ENCODE measurements around the gene TCF12. TPM values are rescaled to one million over a fixed set of nuclear protein-coding genes. Genes with fewer than 3 reads are reported as not detected.

The TCF12 gene
- total RNA-seq, 4 donors from 2014 or later, result 50.5 to 117 (median 89.8) TPM

DNA sequence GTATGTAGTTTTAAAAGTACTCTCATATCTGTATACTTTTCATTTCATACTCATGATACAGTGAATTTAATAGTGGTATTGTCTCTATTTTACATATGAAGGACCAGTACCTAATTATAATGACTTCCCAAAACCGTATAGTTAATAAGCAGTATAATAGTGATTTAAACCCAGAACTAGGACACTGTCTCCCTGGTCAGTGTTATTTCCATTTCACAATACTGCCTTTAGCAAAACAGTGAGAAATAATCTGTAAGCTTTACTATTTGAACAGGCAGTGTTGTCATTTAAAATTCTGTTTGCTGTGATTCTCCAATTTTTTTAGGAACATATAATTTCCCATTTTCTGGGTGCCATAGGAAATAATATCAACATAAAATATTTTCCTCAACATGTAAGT is 116.2 kb downstream of the TCF12 start:
- 48 to 50% methylated on average over 1 of the region's 1 CpG for WGBS, 2 donors
- H3K4me3 ChIP-seq (ENCODE audit: low read depth, poor library complexity, severe bottlenecking), result no peak overlapping the region
- intact Hi-C loops (cut with DNase I; ENCODE audit: low total_unique reads), result no loop called here
- no peak for DNase-seq (ENCODE audit: low spot score in 2 of 2)
- TF ChIP-seq POLR2A (IDR thresholded peaks at IDR 0.05), result no peak
- TF ChIP-seq, protein P1, sequence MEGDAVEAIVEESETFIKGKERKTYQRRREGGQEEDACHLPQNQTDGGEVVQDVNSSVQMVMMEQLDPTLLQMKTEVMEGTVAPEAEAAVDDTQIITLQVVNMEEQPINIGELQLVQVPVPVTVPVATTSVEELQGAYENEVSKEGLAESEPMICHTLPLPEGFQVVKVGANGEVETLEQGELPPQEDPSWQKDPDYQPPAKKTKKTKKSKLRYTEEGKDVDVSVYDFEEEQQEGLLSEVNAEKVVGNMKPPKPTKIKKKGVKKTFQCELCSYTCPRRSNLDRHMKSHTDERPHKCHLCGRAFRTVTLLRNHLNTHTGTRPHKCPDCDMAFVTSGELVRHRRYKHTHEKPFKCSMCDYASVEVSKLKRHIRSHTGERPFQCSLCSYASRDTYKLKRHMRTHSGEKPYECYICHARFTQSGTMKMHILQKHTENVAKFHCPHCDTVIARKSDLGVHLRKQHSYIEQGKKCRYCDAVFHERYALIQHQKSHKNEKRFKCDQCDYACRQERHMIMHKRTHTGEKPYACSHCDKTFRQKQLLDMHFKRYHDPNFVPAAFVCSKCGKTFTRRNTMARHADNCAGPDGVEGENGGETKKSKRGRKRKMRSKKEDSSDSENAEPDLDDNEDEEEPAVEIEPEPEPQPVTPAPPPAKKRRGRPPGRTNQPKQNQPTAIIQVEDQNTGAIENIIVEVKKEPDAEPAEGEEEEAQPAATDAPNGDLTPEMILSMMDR (IDR thresholded peaks at IDR 0.05), result no peak

DNA sequence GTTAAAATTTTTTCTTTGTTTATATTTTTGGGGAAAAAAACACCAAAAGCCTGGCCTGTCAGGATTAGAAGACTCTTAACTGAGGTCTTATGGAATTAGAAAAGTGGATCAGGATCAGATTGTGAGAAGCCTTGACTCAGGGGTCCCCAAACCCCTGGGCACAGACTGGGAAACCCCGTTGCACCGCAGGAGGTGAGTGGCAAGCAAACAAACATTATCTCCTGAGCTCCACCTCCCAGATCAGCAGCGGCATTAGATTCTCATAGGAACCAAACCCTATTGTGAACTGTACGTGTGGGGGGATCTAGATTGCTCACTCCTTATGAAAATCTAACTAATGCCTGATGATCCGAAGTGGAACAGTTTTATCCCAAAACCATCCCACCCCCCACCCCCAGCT is 117.2 kb downstream of the TCF12 start:
- WGBS, 2 donors, result 71 to 72% methylated on average over 5 of the region's 5 CpGs
- DNase-seq (ENCODE audit: low spot score in 2 of 2), result no peak
- intact Hi-C loops (cut with DNase I; ENCODE audit: low total_unique reads), result loop anchor here (1.0 kb wide), 1 partner anchor 38 kb away; no protein-coding TSS in a partner anchor

DNA sequence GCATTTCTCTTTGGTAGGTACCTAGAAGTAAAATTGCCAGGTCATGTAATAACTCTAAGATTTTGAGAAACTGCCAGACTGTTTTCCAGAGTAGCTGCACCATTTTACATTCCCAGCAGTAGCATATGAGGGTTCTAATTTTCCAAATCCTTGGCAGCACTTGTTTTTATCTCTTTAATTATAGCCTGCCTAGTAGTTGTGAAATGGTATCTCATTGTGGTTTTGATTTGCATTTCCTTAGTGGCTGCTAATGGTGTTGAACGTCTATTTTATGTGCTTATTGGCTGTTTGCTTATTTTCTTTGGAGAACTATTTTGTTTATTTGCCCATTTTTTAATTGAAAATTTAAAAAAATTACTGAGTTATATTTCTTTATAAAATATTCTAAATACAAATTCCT is 117.9 kb downstream of the TCF12 start:
- DNase-seq (ENCODE audit: low spot score in 2 of 2), result no peak
- no peak for TF ChIP-seq POLR2A (IDR thresholded peaks at IDR 0.05)
- TF ChIP-seq, protein P1 (IDR thresholded peaks at IDR 0.05), result no peak
- 15 to 19% methylated on average over 1 of the region's 1 CpG for WGBS, 2 donors
- intact Hi-C loops (cut with DNase I; ENCODE audit: low total_unique reads), result loop anchor here (1.0 kb wide), 1 partner anchor 37 kb away; no protein-coding TSS in a partner anchor
- H3K4me3 ChIP-seq (ENCODE audit: low read depth, poor library complexity, severe bottlenecking), result no peak overlapping the region

More for the DNA sequence above, 117.2 kb downstream of the TCF12 start:
- TF ChIP-seq POLR2A (IDR thresholded peaks at IDR 0.05), result no peak
- TF ChIP-seq, protein P1 (IDR thresholded peaks at IDR 0.05), result no peak
- no peak overlapping the region for H3K4me3 ChIP-seq (ENCODE audit: low read depth, poor library complexity, severe bottlenecking)

DNA sequence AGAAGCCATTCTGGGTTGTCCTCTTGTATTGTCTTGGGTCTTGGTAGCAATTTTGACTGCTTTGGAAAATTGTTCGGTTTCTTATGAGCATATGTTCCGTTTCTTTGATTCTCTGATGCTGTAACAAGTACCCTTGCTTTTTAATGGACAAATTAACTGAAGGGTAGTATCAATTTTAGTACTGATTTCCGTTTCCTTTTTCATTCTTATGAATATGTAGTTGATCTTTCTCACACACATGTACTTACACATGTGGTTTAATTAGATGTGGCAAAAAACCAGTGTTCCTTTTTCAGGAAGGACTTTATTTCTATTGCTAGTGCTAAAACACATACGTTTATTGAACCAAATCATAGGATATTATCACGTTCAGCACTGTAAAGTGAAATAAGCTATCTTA is 119.1 kb downstream of the TCF12 start:
- no peak overlapping the region for H3K4me3 ChIP-seq (ENCODE audit: low read depth, poor library complexity, severe bottlenecking)
- WGBS, 2 donors, result 93 to 95% methylated on average over 5 of the region's 5 CpGs
- intact Hi-C loops (cut with DNase I; ENCODE audit: low total_unique reads), result no loop called here
- no peak for DNase-seq (ENCODE audit: low spot score in 2 of 2)
- TF ChIP-seq POLR2A (IDR thresholded peaks at IDR 0.05), result no peak
- TF ChIP-seq, protein P1 (IDR thresholded peaks at IDR 0.05), result no peak

DNA sequence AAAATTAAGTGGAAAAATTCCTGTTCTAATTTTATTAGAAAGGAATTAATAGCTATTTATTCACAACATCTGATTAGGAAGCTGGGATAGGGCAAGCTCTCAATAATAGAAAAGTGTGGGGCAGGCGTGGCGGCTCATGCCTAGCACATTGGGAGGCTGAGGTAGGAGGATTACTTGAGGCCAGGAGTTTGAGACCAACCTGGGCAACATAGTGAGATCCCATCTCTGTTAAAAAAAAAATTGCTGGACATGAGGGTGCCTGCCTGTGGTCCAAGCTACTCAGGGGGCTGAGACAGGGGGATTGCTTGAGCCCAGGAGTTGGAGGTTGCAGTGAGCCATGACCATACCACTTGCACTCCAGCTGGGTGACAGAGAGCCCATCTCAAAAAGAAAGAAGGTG is 119.6 kb downstream of the TCF12 start:
- intact Hi-C loops (cut with DNase I; ENCODE audit: low total_unique reads), result no loop called here

More for the DNA sequence above, 119.6 kb downstream of the TCF12 start:
- 95 to 98% methylated on average over 2 of the region's 2 CpGs for WGBS, 2 donors
- H3K4me3 ChIP-seq (ENCODE audit: low read depth, poor library complexity, severe bottlenecking), result no peak overlapping the region
- TF ChIP-seq, protein P1 (IDR thresholded peaks at IDR 0.05), result no peak
- TF ChIP-seq POLR2A (IDR thresholded peaks at IDR 0.05), result no peak
- no peak for DNase-seq (ENCODE audit: low spot score in 2 of 2)
